GM12878 (cell line): ENCODE data around the gene OPN1SW.

Source experiments
- EP300 ChIP-seq, 2 experiments: fragments of 150-350 bp in 1 of 2; IDR thresholded peaks; 2 replicates each; pipeline ENCODE4 v1.6.1; 2011 to 2012; ENCODE audit warnings: low read depth in 2 of 2, low read length in 2 of 2, borderline replicate concordance in 1 of 2, improper control_type of control experiment in 1 of 2, inconsistent platforms in 1 of 2; ENCODE audit not compliant: control insufficient read depth in 1 of 2
- POLR2A ChIP-seq: IDR thresholded peaks from 2 replicates; pipeline ENCODE4 v1.6.1; 2011; ENCODE audit warnings: low read depth, mild to moderate bottlenecking, low read length
- TCF12 ChIP-seq: IDR thresholded peaks from 2 replicates; pipeline ENCODE4 v1.6.1; 2011; ENCODE audit warnings: low read depth, mild to moderate bottlenecking, low read length
- TF ChIP-seq, protein P1 (sequence below), 3 experiments: IDR thresholded peaks in 2 of 3; conservative IDR thresholded peaks in 1 of 3; 2 replicates each; pipeline ENCODE4 v1.5.1; 2011; ENCODE audit warnings: low read depth in 3 of 3, low read length in 3 of 3, mild to moderate bottlenecking in 3 of 3, control low read depth in 2 of 3, moderate library complexity in 2 of 3, inconsistent platforms in 1 of 3, mixed read lengths in 1 of 3; ENCODE audit not compliant: control insufficient read depth in 2 of 3, insufficient read depth in 1 of 3; ENCODE audit errors: extremely low read depth in 1 of 3

- TF ChIP-seq EP300 (IDR thresholded peaks at IDR 0.05; ENCODE audit: borderline replicate concordance in 1 of 2, control insufficient read depth in 1 of 2, low read depth in 2 of 2, low read length in 2 of 2) (no peak), POLR2A (no peak), TCF12 (no peak)
- TF ChIP-seq, protein P1, sequence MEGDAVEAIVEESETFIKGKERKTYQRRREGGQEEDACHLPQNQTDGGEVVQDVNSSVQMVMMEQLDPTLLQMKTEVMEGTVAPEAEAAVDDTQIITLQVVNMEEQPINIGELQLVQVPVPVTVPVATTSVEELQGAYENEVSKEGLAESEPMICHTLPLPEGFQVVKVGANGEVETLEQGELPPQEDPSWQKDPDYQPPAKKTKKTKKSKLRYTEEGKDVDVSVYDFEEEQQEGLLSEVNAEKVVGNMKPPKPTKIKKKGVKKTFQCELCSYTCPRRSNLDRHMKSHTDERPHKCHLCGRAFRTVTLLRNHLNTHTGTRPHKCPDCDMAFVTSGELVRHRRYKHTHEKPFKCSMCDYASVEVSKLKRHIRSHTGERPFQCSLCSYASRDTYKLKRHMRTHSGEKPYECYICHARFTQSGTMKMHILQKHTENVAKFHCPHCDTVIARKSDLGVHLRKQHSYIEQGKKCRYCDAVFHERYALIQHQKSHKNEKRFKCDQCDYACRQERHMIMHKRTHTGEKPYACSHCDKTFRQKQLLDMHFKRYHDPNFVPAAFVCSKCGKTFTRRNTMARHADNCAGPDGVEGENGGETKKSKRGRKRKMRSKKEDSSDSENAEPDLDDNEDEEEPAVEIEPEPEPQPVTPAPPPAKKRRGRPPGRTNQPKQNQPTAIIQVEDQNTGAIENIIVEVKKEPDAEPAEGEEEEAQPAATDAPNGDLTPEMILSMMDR (IDR thresholded peaks at IDR 0.05 in 2 of 3, conservative IDR thresholded peaks at IDR 0.05 in 1 of 3; ENCODE audit: control insufficient read depth in 2 of 3, extremely low read depth in 1 of 3, insufficient read depth in 1 of 3, low read depth in 3 of 3, low read length in 3 of 3): no peak
Observed at GRCh38 chr7:128777156-128778123, 1.8 kb upstream of the OPN1SW start.
